Activated CD4-positive, alpha-beta T cell treated with anti-CD3 and anti-CD28 coated beads for 36 hours (primary cell): ENCODE measurements around the gene ITM2B. TPM values are rescaled to one million over a fixed set of nuclear protein-coding genes. Genes with fewer than 3 reads are reported as not detected.

Experiments
- total RNA-seq, 2 experiments: library from RNA; stranded (reverse); gene quantifications; one replicate each; pipeline ENCODE4 v1.2.3, GENCODE V29; 2021

ITM2B gene
- total RNA-seq, 2 experiments from 2014 or later = 67.0 to 96.5 TPM

Other genes with a start within 250 kb of the ITM2B start
- 10 to 100 TPM; 34.9 to 44.6 TPM for gene SUCLA2, start 231.9 kb upstream of the ITM2B start, total RNA-seq
- gene NUDT15, start 195.5 kb upstream of the ITM2B start, total RNA-seq = 10 to 100 TPM; 12.3 to 18.2 TPM
- gene MED4, start 138.1 kb upstream of the ITM2B start, total RNA-seq = 10 to 100 TPM; 53.5 to 62.7 TPM
- gene RB1, start 70.5 kb downstream of the ITM2B start, total RNA-seq = 10 to 100 TPM; 26.9 to 32.8 TPM
- gene LPAR6, start 179.9 kb downstream of the ITM2B start, total RNA-seq = 1 to 10 TPM; 6.8 to 7.9 TPM